ENCODE results near the gene FCHSD2.

DNA sequence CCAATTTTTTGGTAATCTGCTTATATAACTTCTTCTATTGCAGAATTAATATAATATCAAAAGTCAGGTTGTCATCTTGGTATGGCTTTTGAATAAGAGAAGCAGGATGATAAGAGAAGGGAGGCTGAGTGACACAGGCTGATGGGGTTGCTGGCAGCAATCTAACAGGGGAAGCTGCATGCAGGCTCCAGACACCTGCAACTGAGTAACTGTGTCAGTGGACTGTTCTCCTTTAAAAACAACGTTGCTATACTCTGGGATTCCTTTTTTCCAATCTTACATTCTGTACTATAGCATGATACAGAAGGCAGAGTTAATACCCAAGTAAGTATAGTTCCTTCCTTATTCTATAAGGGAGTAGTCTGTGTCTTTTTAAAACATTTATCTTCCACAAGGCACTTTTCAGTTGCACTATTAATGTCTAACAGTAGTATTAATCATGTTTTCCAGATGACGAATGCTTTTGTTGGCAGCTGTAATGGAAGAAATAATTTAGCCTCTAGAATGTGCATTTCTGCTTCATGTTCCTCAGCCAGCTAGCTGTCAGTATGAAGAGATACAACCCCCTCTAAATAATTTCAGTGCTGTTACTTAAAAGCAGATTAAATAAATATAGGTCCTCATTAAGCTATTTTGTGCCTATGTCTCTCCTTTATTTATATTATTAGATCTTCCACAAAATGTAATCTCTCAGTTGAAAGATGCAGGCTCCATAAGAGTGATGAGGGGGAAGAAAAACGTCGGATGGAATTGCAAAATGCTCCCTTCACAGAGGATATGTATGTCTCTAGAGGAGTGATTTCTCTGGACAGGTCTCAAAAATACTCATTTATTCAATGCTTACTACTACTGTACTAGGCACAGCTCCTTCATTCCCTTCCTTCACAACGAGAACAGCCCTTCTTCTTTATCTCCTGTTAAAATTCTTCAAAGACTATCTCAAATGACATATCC is 277.1 kb downstream of the FCHSD2 start:
- no peak for TF ChIP-seq POLR2A (IDR thresholded peaks at IDR 0.05; ENCODE audit: low read depth, low read length)
- TF ChIP-seq POLR2AphosphoS5 (IDR thresholded peaks at IDR 0.05; ENCODE audit: low read depth, low read length) = no peak
- no peak for TF ChIP-seq SPI1 (IDR thresholded peaks at IDR 0.05; ENCODE audit: low read depth, low read length)
- TF ChIP-seq TAF1 (IDR thresholded peaks at IDR 0.05; ENCODE audit: low read depth, low read length) = no peak
- no peak for TF ChIP-seq PAX5 (IDR thresholded peaks at IDR 0.05; ENCODE audit: insufficient read depth, low read length, severe bottlenecking)
- no peak for TF ChIP-seq POU2F2 (IDR thresholded peaks at IDR 0.05; ENCODE audit: low read depth, low read length)

All from GM12891 (cell line).